A673 (cell line): ENCODE data around the gene PSME4. TPM values are rescaled to one million over a fixed set of nuclear protein-coding genes. Genes with fewer than 3 reads are reported as not detected.
"Not testable (repeated sequence)": the region's sequence is repeated elsewhere in the genome, so short reads cannot be mapped to it uniquely, and the experiment has no call there.

Source experiments
- BruUV-seq: library from RNA; stranded (reverse); fragments of 400-500 nt; replicated peaks from 2 replicates; lab custom pipeline; 2021; lab: Mats Ljungman, UMichigan
- CTCF ChIA-PET: fragments of 300-600 bp; sonication (Branson Sonifier 250); formaldehyde crosslinking; loops from one replicate; lab custom pipeline; 2022; ENCODE audit warnings: antibody characterized with exemption; lab: Charles Lee
- POLR2A ChIA-PET: fragments of 300-600 bp; sonication (Branson Sonifier 250); formaldehyde crosslinking; loops from one replicate; lab custom pipeline; 2022; ENCODE audit warnings: antibody characterized with exemption; ENCODE audit not compliant: low non-redundant PET; lab: Charles Lee
- DNase-seq: peaks from one replicate; pipeline ENCODE4 v3.0.0-alpha.2; 2015; ENCODE audit warnings: low spot score
- H3K27ac ChIP-seq: fragments of 200-600 bp; sonication (generic); 2 replicates; pipeline ENCODE4 v1.5.1; 2016; ENCODE audit warnings: mixed run types, low read depth, mild to moderate bottlenecking, mixed read lengths, antibody characterized with exemption, low read length; ENCODE audit not compliant: poor library complexity, severe bottlenecking
- H3K27me3 ChIP-seq: fragments of 200-600 bp; sonication (generic); replicated peaks from 2 replicates; pipeline ENCODE4 v1.6.1; 2017; ENCODE audit warnings: mixed run types, low read depth, mild to moderate bottlenecking, mixed read lengths, antibody characterized with exemption, low read length; ENCODE audit not compliant: insufficient read depth, poor library complexity
- H3K36me3 ChIP-seq: fragments of 200-600 bp; sonication (generic); 2 replicates; pipeline ENCODE4 v1.6.1; 2016; ENCODE audit warnings: mixed run types, mild to moderate bottlenecking, mixed read lengths, antibody characterized with exemption, low read length; ENCODE audit not compliant: insufficient read depth, poor library complexity, severe bottlenecking
- H3K4me1 ChIP-seq: fragments of 200-600 bp; sonication (generic); 2 replicates; pipeline ENCODE4 v1.6.1; 2017; ENCODE audit warnings: mixed run types, mild to moderate bottlenecking, mixed read lengths, antibody characterized with exemption, low read length; ENCODE audit not compliant: insufficient read depth, poor library complexity, severe bottlenecking
- H3K4me3 ChIP-seq: fragments of 200-600 bp; sonication (generic); 2 replicates; pipeline ENCODE4 v1.5.1; 2016; ENCODE audit warnings: low read depth, mixed run types, mild to moderate bottlenecking, mixed read lengths, low read length; ENCODE audit not compliant: poor library complexity, severe bottlenecking
- H3K9me3 ChIP-seq: fragments of 200-600 bp; sonication (generic); 2 replicates; pipeline ENCODE4 v1.6.1; 2016; ENCODE audit warnings: mixed run types, low read depth, mild to moderate bottlenecking, mixed read lengths, antibody characterized with exemption, low read length; ENCODE audit not compliant: poor library complexity, severe bottlenecking
- CTCF ChIP-seq: fragments of 300-800, 200-600 bp; sonication (generic); conservative IDR thresholded peaks from 2 replicates; pipeline ENCODE4 v1.5.1; 2017; ENCODE audit warnings: low read depth, mild to moderate bottlenecking, antibody characterized with exemption, low read length, moderate library complexity, mixed read lengths
- EZH2 ChIP-seq: fragments of 200-600 bp; sonication (generic); IDR thresholded peaks from 2 replicates; pipeline ENCODE4 v1.6.1; 2017; ENCODE audit warnings: borderline replicate concordance, low read depth, mild to moderate bottlenecking, mixed read lengths, antibody characterized with exemption, low read length; ENCODE audit not compliant: poor library complexity, severe bottlenecking
- intact Hi-C: fragments of 100-400 bp; cut with micrococcal nuclease; formaldehyde crosslinking; loops from one replicate; pipeline ENCODE4 v1.10.0; 2022; ENCODE audit not compliant: unreplicated experiment
- total RNA-seq: library from RNA; stranded (reverse); gene quantifications from 2 replicates; pipeline ENCODE4 v1.2.3, GENCODE V29; 2021

Gene PSME4
- total RNA-seq, 1 experiment from 2014 or later: 97.6 TPM

- CTCF ChIA-PET: no interaction called here
- Histone ChIP-seq H3K9me3 (no peaks in the 10 kb centered on the region), H3K27ac (no peak overlapping the region), H3K4me1 (no peaks in the 10 kb centered on the region), H3K36me3 (no peaks in the 10 kb centered on the region), H3K27me3 (no peaks in the 10 kb centered on the region), H3K4me3 (no peak overlapping the region)
- BruUV-seq: no TSS peak
- DNase-seq: no peak
- POLR2A ChIA-PET: no interaction called here
- intact Hi-C loops: no loop called here
- no peak for TF ChIP-seq CTCF
- no peak for TF ChIP-seq EZH2
Measured at GRCh38 chr2:53840580-53840979, 130.2 kb downstream of the PSME4 start.

- BruUV-seq, H3K4me1 ChIP-seq, H3K27ac ChIP-seq, H3K36me3 ChIP-seq, H3K4me3 ChIP-seq, H3K27me3 ChIP-seq, CTCF ChIA-PET, POLR2A ChIA-PET, DNase-seq, H3K9me3 ChIP-seq: not testable (repeated sequence)
- intact Hi-C loops: loop anchor here (10.0 kb wide), 1 partner anchor 405 kb away; no protein-coding TSS in a partner anchor
Measured at GRCh38 chr2:53829980-53830290, 140.9 kb downstream of the PSME4 start.

GRCh38 chr2:53829273-53829979 is 141.4 kb downstream of the PSME4 start:
- H3K27me3 ChIP-seq: no peaks in the 10 kb centered on the region
- ChIA-PET CTCF (no interaction called here), POLR2A (no interaction called here)
- H3K27ac ChIP-seq: no peak overlapping the region
- H3K4me3 ChIP-seq: no peak overlapping the region
- BruUV-seq: no TSS peak
- H3K9me3 ChIP-seq: no peaks in the 10 kb centered on the region
- H3K4me1 ChIP-seq: no peaks in the 10 kb centered on the region
- DNase-seq: no peak
- H3K36me3 ChIP-seq: no peaks in the 10 kb centered on the region
- TF ChIP-seq CTCF: no peak
- no peak for TF ChIP-seq EZH2
- intact Hi-C loops: loop anchor here (10.0 kb wide), 1 partner anchor 405 kb away; no protein-coding TSS in a partner anchor

GRCh38 chr2:53828331-53828730 is 142.5 kb downstream of the PSME4 start:
- POLR2A ChIA-PET: no interaction called here
- H3K9me3 ChIP-seq: no peaks in the 10 kb centered on the region
- CTCF ChIA-PET: no interaction called here
- H3K27me3 ChIP-seq: no peaks in the 10 kb centered on the region
- no peaks in the 10 kb centered on the region for H3K36me3 ChIP-seq
- intact Hi-C loops: loop anchor here (10.0 kb wide), 1 partner anchor 404 kb away; no protein-coding TSS in a partner anchor
- no peak overlapping the region for H3K27ac ChIP-seq
- H3K4me3 ChIP-seq: no peak overlapping the region
- no peak for TF ChIP-seq EZH2
- no peak for TF ChIP-seq CTCF
- BruUV-seq: no TSS peak
- no peaks in the 10 kb centered on the region for H3K4me1 ChIP-seq
- no peak for DNase-seq
